ENCODE results near the gene CDC42EP2.

GRCh38 chr11:65366340-65366773, 51.7 kb downstream of the CDC42EP2 start:
- TF ChIP-seq BHLHE40 (IDR thresholded peaks at IDR 0.05; ENCODE audit: low read depth, low read length) (no peak), CTCF (IDR thresholded peaks at IDR 0.05) (peak; percentile 85), SMC3 (IDR thresholded peaks at IDR 0.05) (peak; percentile 81), CBX2 (IDR thresholded peaks at IDR 0.05; ENCODE audit: borderline replicate concordance, low read depth) (no peak), RFX5 (IDR thresholded peaks at IDR 0.05) (no peak)

Data from A549 (cell line).